ENCODE data around the gene CYP2E1.
"Not testable (repeated sequence)": the region's sequence is repeated elsewhere in the genome, so short reads cannot be mapped to it uniquely, and the experiment has no call there.

The CYP2E1 gene

DNA sequence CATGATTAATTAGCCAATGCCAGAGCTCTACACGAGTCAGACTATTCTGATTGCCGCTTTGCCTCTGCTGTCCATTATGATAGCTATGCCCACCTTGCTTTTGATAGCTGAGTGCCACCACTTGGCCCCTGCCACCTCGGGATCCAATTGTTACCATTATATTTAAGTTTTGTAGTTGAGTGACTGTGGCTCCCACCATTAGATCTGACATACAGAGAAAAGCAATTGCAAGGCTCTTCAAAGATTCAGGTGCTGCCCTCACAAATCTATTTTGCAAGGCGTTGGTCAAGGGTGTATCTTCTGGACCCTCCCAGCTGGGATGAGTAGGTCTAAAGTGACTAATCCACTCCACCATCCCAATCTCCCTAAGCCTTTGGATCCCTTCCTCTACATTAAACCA, 26.3 kb upstream of the CYP2E1 start:
- H3K4me1 ChIP-seq (ENCODE audit: control insufficient read depth, insufficient read depth, low read length); H3K27me3 ChIP-seq (ENCODE audit: control insufficient read depth, insufficient read depth, low read length, poor library complexity, severe bottlenecking); H3K27ac ChIP-seq (ENCODE audit: insufficient read depth, low read depth, low read length, poor library complexity, severe bottlenecking); H3K36me3 ChIP-seq (ENCODE audit: control insufficient read depth, insufficient read depth, low read length); H3K9me3 ChIP-seq (ENCODE audit: control insufficient read depth, low read length); H3K4me3 ChIP-seq (ENCODE audit: insufficient read depth, low read depth, low read length): not testable (repeated sequence)
- WGBS, 2 experiments: 65 to 75% methylated on average over 4 of the region's 4 CpGs

DNA sequence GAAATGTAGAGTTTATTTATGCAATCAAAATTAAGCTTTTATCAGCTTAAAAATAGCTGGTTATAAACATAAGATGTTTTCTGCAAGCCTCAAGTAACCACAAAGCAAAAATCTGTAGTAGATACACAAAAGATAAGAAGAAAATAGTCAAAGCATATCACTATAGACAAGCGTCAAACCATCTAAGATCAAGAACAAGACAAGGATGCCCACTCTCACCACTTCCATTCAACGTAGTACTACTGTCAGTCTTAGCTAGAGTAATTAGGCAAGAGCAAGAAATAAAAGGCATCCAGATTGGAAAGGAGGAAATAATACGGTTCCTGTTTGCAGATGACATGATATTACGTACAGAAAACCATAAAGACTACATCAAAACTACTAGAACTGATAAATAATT, 17.5 kb upstream of the CYP2E1 start:
- H3K27ac ChIP-seq (ENCODE audit: insufficient read depth, low read depth, low read length, poor library complexity, severe bottlenecking): no peak overlapping the region
- H3K4me1 ChIP-seq (ENCODE audit: control insufficient read depth, insufficient read depth, low read length): no peaks in the 10 kb centered on the region
- H3K27me3 ChIP-seq (ENCODE audit: control insufficient read depth, insufficient read depth, low read length, poor library complexity, severe bottlenecking): no peaks in the 10 kb centered on the region
- H3K4me3 ChIP-seq (ENCODE audit: insufficient read depth, low read depth, low read length): no peak overlapping the region
- H3K9me3 ChIP-seq (ENCODE audit: control insufficient read depth, low read length): peaks cover 24% of the 10 kb centered on the region
- no peaks in the 10 kb centered on the region for H3K36me3 ChIP-seq (ENCODE audit: control insufficient read depth, insufficient read depth, low read length)
- WGBS, 2 experiments: 70 to 80% methylated on average over 3 to 4 of the region's 4 CpGs

DNA sequence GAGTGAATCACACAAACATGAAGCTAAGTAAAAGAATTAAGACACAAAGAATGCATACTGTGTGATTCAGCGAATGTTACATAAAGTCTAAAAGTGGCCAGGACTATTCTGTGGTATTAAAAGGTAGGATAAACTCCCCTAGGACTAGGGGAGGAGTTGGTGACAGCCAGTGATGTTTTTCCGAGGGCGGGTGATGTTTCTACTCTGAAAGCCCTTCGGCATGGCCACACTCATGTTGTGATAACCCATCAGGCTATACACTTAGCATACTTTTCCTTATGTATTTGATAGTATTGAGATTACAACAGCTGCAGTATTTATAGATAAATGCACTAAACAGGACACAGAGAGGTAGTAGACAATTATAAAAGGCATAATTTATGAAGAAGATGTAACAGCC, 15.8 kb upstream of the CYP2E1 start:
- Histone ChIP-seq H3K27me3 (ENCODE audit: control insufficient read depth, insufficient read depth, low read length, poor library complexity, severe bottlenecking) (no peaks in the 10 kb centered on the region), H3K27ac (ENCODE audit: insufficient read depth, low read depth, low read length, poor library complexity, severe bottlenecking) (no peak overlapping the region), H3K9me3 (ENCODE audit: control insufficient read depth, low read length) (peaks cover 22% of the 10 kb centered on the region), H3K36me3 (ENCODE audit: control insufficient read depth, insufficient read depth, low read length) (no peaks in the 10 kb centered on the region), H3K4me1 (ENCODE audit: control insufficient read depth, insufficient read depth, low read length) (no peaks in the 10 kb centered on the region), H3K4me3 (ENCODE audit: insufficient read depth, low read depth, low read length) (no peak overlapping the region)
- 68 to 72% methylated on average over 3 to 4 of the region's 4 CpGs for WGBS, 2 experiments

DNA sequence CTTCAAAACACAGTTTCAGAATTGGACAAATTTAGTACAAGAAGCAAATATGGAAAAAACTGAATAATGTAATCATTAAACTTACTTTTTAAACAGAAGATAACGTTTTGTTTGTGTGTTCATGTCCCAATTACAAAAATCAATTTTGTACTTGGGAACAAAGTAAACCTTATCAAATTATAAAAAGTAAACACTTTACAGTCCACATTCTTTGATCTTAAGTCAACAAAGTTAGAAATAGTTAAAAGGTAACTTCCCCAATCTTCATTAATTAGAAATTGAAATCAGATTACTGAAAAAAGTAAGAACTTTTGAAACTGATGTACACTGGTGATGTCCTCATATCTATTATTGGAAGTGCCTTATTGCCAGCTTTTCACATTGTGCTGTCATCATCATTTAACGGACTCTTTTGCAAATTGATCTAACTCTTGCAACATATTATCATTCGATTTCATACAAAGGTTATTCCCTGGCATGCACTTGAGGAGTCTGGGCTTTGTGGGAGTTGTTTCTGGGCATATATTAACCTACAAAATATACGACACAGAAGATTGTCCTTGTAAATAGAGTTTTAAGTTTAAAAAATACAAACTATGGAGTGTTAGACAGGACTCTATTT, 15.1 kb upstream of the CYP2E1 start:
- no peaks in the 10 kb centered on the region for H3K36me3 ChIP-seq (ENCODE audit: control insufficient read depth, insufficient read depth, low read length)
- no peak overlapping the region for H3K27ac ChIP-seq (ENCODE audit: insufficient read depth, low read depth, low read length, poor library complexity, severe bottlenecking)
- H3K27me3 ChIP-seq (ENCODE audit: control insufficient read depth, insufficient read depth, low read length, poor library complexity, severe bottlenecking): no peaks in the 10 kb centered on the region

DNA sequence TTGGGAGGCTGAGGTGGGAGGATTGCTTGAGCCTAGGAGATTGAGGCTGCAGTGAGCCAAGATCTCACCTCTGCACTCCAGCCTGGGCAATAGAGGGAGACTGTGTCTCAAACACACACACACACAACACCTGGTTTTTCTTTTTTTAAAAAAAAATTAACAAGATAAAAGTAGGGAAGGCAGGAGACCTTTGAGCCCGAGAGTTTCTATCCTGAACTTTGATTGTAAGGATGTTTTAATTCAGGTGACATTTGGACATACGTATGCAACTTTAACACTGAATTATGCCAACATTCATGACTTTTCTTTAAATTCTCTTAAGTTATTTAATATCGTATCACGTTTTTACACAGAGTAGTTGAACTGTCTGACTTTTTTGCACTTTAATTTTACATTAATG, 11.7 kb upstream of the CYP2E1 start:
- Histone ChIP-seq H3K4me1 (ENCODE audit: control insufficient read depth, insufficient read depth, low read length) (no peaks in the 10 kb centered on the region), H3K36me3 (ENCODE audit: control insufficient read depth, insufficient read depth, low read length) (no peaks in the 10 kb centered on the region), H3K27ac (ENCODE audit: insufficient read depth, low read depth, low read length, poor library complexity, severe bottlenecking) (no peak overlapping the region), H3K4me3 (ENCODE audit: insufficient read depth, low read depth, low read length) (no peak overlapping the region), H3K9me3 (ENCODE audit: control insufficient read depth, low read length) (peaks cover 16% of the 10 kb centered on the region), H3K27me3 (ENCODE audit: control insufficient read depth, insufficient read depth, low read length, poor library complexity, severe bottlenecking) (no peaks in the 10 kb centered on the region)
- WGBS, 2 experiments: 66 to 80% methylated on average over 1 to 4 of the region's 4 CpGs

More for the DNA sequence above, 15.1 kb upstream of the CYP2E1 start:
- WGBS, 2 experiments: 40 to 62% methylated on average over 1 to 2 of the region's 4 CpGs
- H3K4me3 ChIP-seq (ENCODE audit: insufficient read depth, low read depth, low read length): no peak overlapping the region
- peaks cover 18% of the 10 kb centered on the region for H3K9me3 ChIP-seq (ENCODE audit: control insufficient read depth, low read length)
- H3K4me1 ChIP-seq (ENCODE audit: control insufficient read depth, insufficient read depth, low read length): no peaks in the 10 kb centered on the region

DNA sequence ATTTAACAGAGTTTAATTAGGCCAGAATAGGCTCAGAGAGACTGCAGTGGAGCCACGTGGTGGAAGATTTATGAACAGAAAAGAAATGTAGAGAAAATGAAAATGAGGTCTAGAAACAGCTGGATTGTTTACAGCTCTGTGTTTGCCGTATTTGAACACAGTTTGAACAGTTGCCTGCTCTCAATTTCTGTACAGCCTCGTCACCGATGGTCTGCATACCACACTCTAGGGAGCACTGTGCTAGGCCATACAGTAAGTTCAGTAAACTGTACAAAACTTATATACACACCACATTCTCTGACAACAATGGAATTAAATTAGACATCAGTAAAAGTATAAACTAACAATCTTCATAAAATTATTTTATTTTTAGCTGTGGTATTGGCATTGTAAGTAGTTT, 11.1 kb upstream of the CYP2E1 start:
- WGBS, 2 experiments: 53 to 58% methylated on average over 4 of the region's 4 CpGs
- no peaks in the 10 kb centered on the region for H3K27me3 ChIP-seq (ENCODE audit: control insufficient read depth, insufficient read depth, low read length, poor library complexity, severe bottlenecking)
- peaks cover 19% of the 10 kb centered on the region for H3K9me3 ChIP-seq (ENCODE audit: control insufficient read depth, low read length)
- H3K4me3 ChIP-seq (ENCODE audit: insufficient read depth, low read depth, low read length): no peak overlapping the region
- H3K4me1 ChIP-seq (ENCODE audit: control insufficient read depth, insufficient read depth, low read length): no peaks in the 10 kb centered on the region
- H3K27ac ChIP-seq (ENCODE audit: insufficient read depth, low read depth, low read length, poor library complexity, severe bottlenecking): no peak overlapping the region
- H3K36me3 ChIP-seq (ENCODE audit: control insufficient read depth, insufficient read depth, low read length): no peaks in the 10 kb centered on the region

DNA sequence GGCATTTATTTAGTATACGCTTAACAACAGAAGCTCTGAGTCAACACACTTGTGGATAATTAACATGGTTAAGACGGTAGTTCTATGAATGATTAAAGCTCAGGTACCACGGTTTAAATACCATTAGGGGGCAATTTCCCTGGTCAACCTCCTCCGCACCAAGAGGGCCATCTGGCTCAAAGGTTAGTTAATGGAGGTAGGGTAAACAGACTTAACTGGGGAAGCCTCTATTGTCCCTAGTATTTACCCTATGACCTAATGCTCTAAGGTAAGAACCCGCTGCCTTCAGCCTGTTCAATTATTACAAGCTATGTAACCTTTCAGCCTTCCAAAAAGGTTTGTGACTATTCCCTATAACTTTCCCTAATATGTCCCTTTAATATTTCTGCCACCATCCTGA, 8.6 kb upstream of the CYP2E1 start:
- not testable (repeated sequence) for H3K27me3 ChIP-seq (ENCODE audit: control insufficient read depth, insufficient read depth, low read length, poor library complexity, severe bottlenecking); H3K27ac ChIP-seq (ENCODE audit: insufficient read depth, low read depth, low read length, poor library complexity, severe bottlenecking); H3K36me3 ChIP-seq (ENCODE audit: control insufficient read depth, insufficient read depth, low read length); H3K4me3 ChIP-seq (ENCODE audit: insufficient read depth, low read depth, low read length); H3K4me1 ChIP-seq (ENCODE audit: control insufficient read depth, insufficient read depth, low read length)
- WGBS, 2 experiments: 78 to 82% methylated on average over 5 of the region's 5 CpGs
- H3K9me3 ChIP-seq (ENCODE audit: control insufficient read depth, low read length): peaks cover 11% of the 10 kb centered on the region

DNA sequence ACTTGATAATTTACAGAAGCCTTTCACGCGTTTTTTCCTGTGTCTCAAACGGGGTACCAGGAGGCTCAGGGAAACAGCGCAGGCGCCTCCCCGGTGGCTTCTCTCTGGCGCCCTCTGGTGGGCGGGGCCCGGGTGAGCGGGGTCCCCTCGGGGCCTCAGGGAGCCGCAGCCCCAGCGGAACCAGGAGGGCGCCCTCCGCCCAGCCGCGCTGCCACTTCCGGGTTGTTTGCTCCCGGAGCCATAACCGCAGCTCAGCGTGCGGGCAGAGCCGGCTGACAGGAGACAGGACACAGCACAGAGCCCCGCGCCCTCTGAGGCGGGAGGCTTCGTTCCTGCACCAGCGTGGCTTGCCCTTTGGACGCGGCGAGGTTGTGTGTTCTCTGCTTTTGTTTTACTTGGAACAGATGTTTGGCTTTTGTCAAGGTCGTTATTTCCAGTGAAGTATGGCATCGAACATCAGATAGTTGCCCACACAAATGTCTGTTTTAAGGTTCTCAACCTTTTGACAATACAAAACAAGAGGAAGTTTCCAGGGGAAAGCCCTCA, 6.9 kb upstream of the CYP2E1 start:
- H3K4me1 ChIP-seq (ENCODE audit: control insufficient read depth, insufficient read depth, low read length): no peaks in the 10 kb centered on the region
- WGBS, 2 experiments: 70 to 71% methylated on average over 33 of the region's 33 CpGs
- no peaks in the 10 kb centered on the region for H3K36me3 ChIP-seq (ENCODE audit: control insufficient read depth, insufficient read depth, low read length)
- no peak overlapping the region for H3K27ac ChIP-seq (ENCODE audit: insufficient read depth, low read depth, low read length, poor library complexity, severe bottlenecking)
- H3K27me3 ChIP-seq (ENCODE audit: control insufficient read depth, insufficient read depth, low read length, poor library complexity, severe bottlenecking): no peaks in the 10 kb centered on the region
- peaks cover 9% of the 10 kb centered on the region for H3K9me3 ChIP-seq (ENCODE audit: control insufficient read depth, low read length)
- no peak overlapping the region for H3K4me3 ChIP-seq (ENCODE audit: insufficient read depth, low read depth, low read length)

DNA sequence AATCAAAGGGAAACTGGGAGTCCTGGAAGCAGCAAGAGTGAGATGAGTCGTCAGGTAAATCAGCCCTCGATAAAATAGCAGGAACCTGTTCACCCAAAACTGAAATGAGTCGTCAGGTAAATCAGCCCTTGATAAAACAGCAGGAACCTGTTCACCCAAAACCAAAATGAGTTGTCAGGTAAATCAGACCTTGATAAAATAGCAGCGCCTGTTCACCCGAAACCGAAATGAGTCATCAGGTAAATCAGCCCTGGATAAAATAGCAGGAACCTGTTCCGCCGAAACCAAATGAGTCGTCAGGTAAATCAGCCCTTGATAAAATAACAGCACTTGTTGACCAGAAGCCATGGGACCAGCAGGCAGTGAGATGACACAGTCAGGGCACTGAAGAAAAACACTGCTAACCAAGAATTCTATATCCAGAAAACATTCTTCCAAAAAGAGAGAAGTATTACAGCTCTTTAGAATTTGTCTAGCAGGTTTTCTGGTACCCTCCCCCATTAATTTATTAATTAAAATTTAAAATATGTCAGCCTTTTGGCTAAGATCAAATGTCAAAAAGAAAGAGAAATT, 3.4 kb upstream of the CYP2E1 start:
- no peak overlapping the region for H3K4me3 ChIP-seq (ENCODE audit: insufficient read depth, low read depth, low read length)
- no peaks in the 10 kb centered on the region for H3K27me3 ChIP-seq (ENCODE audit: control insufficient read depth, insufficient read depth, low read length, poor library complexity, severe bottlenecking)
- H3K9me3 ChIP-seq (ENCODE audit: control insufficient read depth, low read length): peaks cover 18% of the 10 kb centered on the region
- no peaks in the 10 kb centered on the region for H3K4me1 ChIP-seq (ENCODE audit: control insufficient read depth, insufficient read depth, low read length)
- H3K27ac ChIP-seq (ENCODE audit: insufficient read depth, low read depth, low read length, poor library complexity, severe bottlenecking): no peak overlapping the region
- WGBS, 2 experiments: 85 to 87% methylated on average over 9 of the region's 9 CpGs
- H3K36me3 ChIP-seq (ENCODE audit: control insufficient read depth, insufficient read depth, low read length): no peaks in the 10 kb centered on the region

DNA sequence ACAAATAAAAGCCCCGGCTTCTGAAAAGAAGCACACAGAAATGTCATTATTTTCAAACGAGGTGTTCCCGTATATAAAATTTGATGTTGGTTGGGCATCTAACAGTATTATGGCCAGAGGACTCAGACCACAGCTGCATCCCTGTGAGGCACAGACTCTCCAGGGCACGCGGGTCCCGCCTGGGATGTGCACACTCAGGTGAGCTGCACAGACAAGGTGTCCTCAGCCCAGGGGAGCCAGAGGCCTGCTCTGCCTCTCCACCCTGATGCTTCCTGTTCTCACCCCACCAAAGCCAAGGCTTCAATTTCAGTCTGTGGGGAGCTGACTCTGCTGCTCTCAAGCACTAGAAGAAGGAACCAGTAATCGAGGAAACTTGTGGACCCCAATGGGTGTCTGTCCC, 1.7 kb upstream of the CYP2E1 start:
- 88 to 89% methylated on average over 7 of the region's 7 CpGs for WGBS, 2 experiments
- Histone ChIP-seq H3K27me3 (ENCODE audit: control insufficient read depth, insufficient read depth, low read length, poor library complexity, severe bottlenecking) (no peaks in the 10 kb centered on the region), H3K36me3 (ENCODE audit: control insufficient read depth, insufficient read depth, low read length) (no peaks in the 10 kb centered on the region), H3K27ac (ENCODE audit: insufficient read depth, low read depth, low read length, poor library complexity, severe bottlenecking) (no peak overlapping the region), H3K4me3 (ENCODE audit: insufficient read depth, low read depth, low read length) (no peak overlapping the region), H3K9me3 (ENCODE audit: control insufficient read depth, low read length) (peaks cover 20% of the 10 kb centered on the region), H3K4me1 (ENCODE audit: control insufficient read depth, insufficient read depth, low read length) (no peaks in the 10 kb centered on the region)

Measured in ectodermal cell (in vitro differentiated cells).